Pancreas (tissue), 10 donors: ENCODE measurements around the gene ANP32A. TPM values are rescaled to one million over a fixed set of nuclear protein-coding genes. Genes with fewer than 3 reads are reported as not detected.
A peak's percentile ranks its signal among the peaks of the same experiment; 100 is the strongest.

Experiments used
- ATAC-seq, 4 donors: fragments of 200-7000 bp; cut with Tn5 transposase; one replicate each; pipeline versions ENCODE4 v1.8.0 to v1.9.1; 2020; ENCODE audit warnings: mild to moderate bottlenecking in 4 of 4, moderate library complexity in 4 of 4
- DNase-seq, 6 donors: peaks; one replicate each; pipeline ENCODE4 v3.0.0-alpha.2; 2020
- FAIRE-seq: peaks from 2 replicates; lab custom pipeline; 2012; peaks lifted over from hg19 to GRCh38; lab: Jason Lieb, UNC
- H3K27ac ChIP-seq, 4 donors: fragments of 200-600 bp; sonication (generic); 1 replicate in 3 of 4; 2 replicates in 1 of 4; pipeline versions ENCODE4 v1.5.0 to v1.8.0; 2020
- H3K27me3 ChIP-seq, 4 donors: fragments of 200-600 bp; one replicate each; pipeline ENCODE4 v1.8.0; 2021
- H3K36me3 ChIP-seq, 3 donors: fragments of 200-600 bp; sonication (generic) in 1 of 3; one replicate each; pipeline versions ENCODE4 v1.5.0 to v1.8.0; 2020 to 2021
- H3K4me1 ChIP-seq, 3 donors: fragments of 200-600 bp; one replicate each; pipeline ENCODE4 v1.8.0; 2021
- H3K4me3 ChIP-seq, 4 donors: fragments of 200-600 bp; sonication (generic) in 2 of 4; one replicate each; pipeline versions ENCODE4 v1.5.0 to v1.8.0; 2020 to 2021
- H3K9me3 ChIP-seq, 4 donors: fragments of 200-600 bp; one replicate each; pipeline ENCODE4 v1.8.0; 2021
- CTCF ChIP-seq, 4 donors: fragments of 200-600 bp; sonication (generic) in 3 of 4; IDR thresholded peaks; one replicate each; pipeline versions ENCODE4 v1.5.0 to v1.8.0; 2021; ENCODE audit warnings: antibody characterized with exemption in 4 of 4
- WGBS, 2 donors: extraction: QIAGEN DNeasy Blood & Tissue Kit; methylation state at CpG; one replicate each; pipeline ENCODE4 v1.1.7; 2013; 5-methylcytosine and 5-hydroxymethylcytosine counted together
- intact Hi-C, 3 donors: fragments of 100-400 bp; cut with DNase I; formaldehyde crosslinking; loops; one replicate each; pipeline versions ENCODE4 v1.11.1 to v1.14.2; 2022
- polyA plus RNA-seq, 2 donors: library from polyadenylated mRNA; stranded (reverse); fragments of 200-250 nt; gene quantifications; one replicate each; pipeline ENCODE4 v1.2.3, GENCODE V29; 2013
- total RNA-seq, 6 donors: library from RNA; stranded (reverse); fragmentation: NEBNext Ultra II Directional in 4 of 6; extraction: Animal tissue kit (Norgen Biotek cat#: 25700) in 4 of 6; gene quantifications; one replicate each; pipeline versions ENCODE4 v1.2.1 to v1.2.4, GENCODE V29; 2021 to 2023
- donor health status: healthy with polysubstance abuse.
- donor health status: DM: no; HTN: no; CAD: no; lungs with moderate emphysema.
- donor health status: DM: no; HTN: no; CAD: no.
- donor health status: control.
- donor health status: control.
- donor health status: Bipolar disorder and iron deficiency.
- donor health status: DM: yes; HTN: yes; CAD: no.
- donor health status: DM: no; HTN: no; CAD: no.
- donor health status: DM: no; HTN: no; CAD: no.
- donor health status: DM: yes; HTN: yes; CAD: no.

The ANP32A gene
- total and polyA plus RNA-seq, 8 donors, result 26.0 to 64.3 (median 41.3) TPM

DNA sequence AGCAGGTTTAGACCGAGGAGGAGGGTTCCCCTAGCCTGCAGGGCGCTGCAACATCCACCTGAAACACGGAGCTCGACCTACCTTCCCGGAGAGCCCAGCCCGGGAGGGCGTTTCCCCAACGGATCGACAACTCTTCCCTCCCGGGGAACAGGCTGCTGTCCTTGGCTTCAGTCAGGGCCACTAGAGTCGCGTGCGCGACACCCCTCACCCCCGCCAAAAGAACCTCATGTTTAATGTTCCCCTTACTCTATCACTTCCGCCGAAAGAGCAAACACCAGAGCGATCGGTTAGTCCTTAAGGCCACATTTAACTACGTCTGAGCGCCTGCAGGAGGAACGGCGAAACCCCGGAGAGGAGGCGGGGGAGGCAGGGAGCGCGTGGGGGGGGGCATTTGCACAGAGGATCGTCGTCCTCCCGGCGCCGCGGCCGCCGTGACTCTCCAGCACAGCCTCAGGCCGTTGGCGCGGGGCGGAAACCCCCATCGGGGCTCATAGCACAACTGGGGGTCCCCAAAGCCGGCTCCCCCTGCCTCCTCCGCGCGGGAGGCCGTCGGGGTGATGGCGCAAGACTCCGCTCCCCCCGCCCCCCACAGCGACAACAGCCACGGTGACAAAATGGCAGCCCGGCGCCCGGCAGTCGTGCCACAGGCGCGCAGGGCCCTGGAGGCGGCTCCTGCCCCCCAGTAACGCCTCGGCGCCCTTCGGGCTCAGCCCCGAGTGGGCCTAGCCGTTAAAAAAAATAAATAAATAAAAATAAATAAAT is 3.2 kb downstream of the ANP32A start:
- ATAC-seq (peak; percentile 46 to 63 (median 58)), FAIRE-seq (no peak), DNase-seq (peak; percentile 68 to 87 (median 79))
- no peaks in the 10 kb centered on the region for H3K36me3 ChIP-seq
- 0% methylated on average over 51 to 64 of the region's 64 CpGs for WGBS, 2 donors
- intact Hi-C loops, result no loop called here
- peak overlapping the region; percentile 71 to 90 (median 86) for H3K4me3 ChIP-seq
- H3K9me3 ChIP-seq, result no peaks in the 10 kb centered on the region
- no peak for TF ChIP-seq CTCF (IDR thresholded peaks at IDR 0.05)
- H3K27me3 ChIP-seq, result no peaks in the 10 kb centered on the region
- H3K27ac ChIP-seq, result peak overlapping the region; percentile 98 to 100 (median 99)
- H3K4me1 ChIP-seq, result peaks cover 26 to 31% (median 28%) of the 10 kb centered on the region in 3 donors

- TF ChIP-seq CTCF (IDR thresholded peaks at IDR 0.05), result no peak
- Histone ChIP-seq H3K4me3 (peak overlapping the region; percentile 71 to 90 (median 86)), H3K9me3 (no peaks in the 10 kb centered on the region), H3K27me3 (no peaks in the 10 kb centered on the region), H3K4me1 (peaks cover 22 to 27% (median 24%) of the 10 kb centered on the region in 3 donors), H3K27ac (peak overlapping the region; percentile 98 to 100 (median 99)), H3K36me3 (no peaks in the 10 kb centered on the region)
- peak in 2 of 4 donors; percentile 2 to 3 for ATAC-seq
- intact Hi-C loops, result no loop called here
- DNase-seq, result peak in 2 of 6 donors; percentile 26 to 37
- WGBS, 2 donors, result 1% methylated on average over 13 of the region's 13 CpGs
- FAIRE-seq, result no peak
Measured at GRCh38 chr15:68816795-68817303, 3.8 kb downstream of the ANP32A start.

GRCh38 chr15:68816158-68816557 is 4.5 kb downstream of the ANP32A start:
- H3K4me3 ChIP-seq, result peak overlapping the region in 1 of 4 donors; percentile 89
- ATAC-seq (no peak), FAIRE-seq (no peak), DNase-seq (no peak)
- intact Hi-C loops, result no loop called here
- peaks cover 22 to 27% (median 22%) of the 10 kb centered on the region in 3 donors for H3K4me1 ChIP-seq
- H3K27ac ChIP-seq, result peak overlapping the region in 2 of 4 donors; percentile 98 to 100
- H3K36me3 ChIP-seq, result no peaks in the 10 kb centered on the region
- H3K9me3 ChIP-seq, result no peaks in the 10 kb centered on the region
- no peaks in the 10 kb centered on the region for H3K27me3 ChIP-seq
- TF ChIP-seq CTCF (IDR thresholded peaks at IDR 0.05), result no peak
- 74 to 84% methylated on average over 4 of the region's 4 CpGs for WGBS, 2 donors

DNA sequence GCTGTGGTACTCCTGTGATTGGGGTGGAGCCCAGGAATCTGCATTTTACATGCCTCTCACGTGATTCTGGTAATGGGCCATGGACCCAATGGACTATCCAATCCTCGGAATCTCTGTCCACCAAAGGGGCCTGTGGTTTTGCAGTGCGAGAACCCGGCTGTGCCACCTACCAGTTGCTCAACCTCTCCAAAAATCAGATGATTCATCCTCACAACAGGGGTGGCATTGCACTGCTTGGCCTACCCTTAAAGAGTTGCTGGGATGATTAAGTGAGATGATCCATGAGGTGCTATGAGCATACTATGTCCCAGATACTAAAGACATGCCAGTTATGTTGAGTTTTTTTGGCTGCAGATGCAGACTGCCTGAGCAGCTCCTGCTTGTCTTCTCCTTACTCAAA is 5.1 kb downstream of the ANP32A start:
- ATAC-seq, result no peak
- H3K36me3 ChIP-seq, result no peaks in the 10 kb centered on the region
- TF ChIP-seq CTCF (IDR thresholded peaks at IDR 0.05), result no peak
- FAIRE-seq, result no peak
- peak overlapping the region in 1 of 4 donors; percentile 100 for H3K27ac ChIP-seq
- H3K4me3 ChIP-seq, result no peak overlapping the region
- H3K27me3 ChIP-seq, result no peaks in the 10 kb centered on the region
- H3K4me1 ChIP-seq, result peaks cover 22 to 27% (median 22%) of the 10 kb centered on the region in 3 donors
- intact Hi-C loops, result no loop called here
- DNase-seq, result no peak
- no peaks in the 10 kb centered on the region for H3K9me3 ChIP-seq
- 64 to 72% methylated on average over 4 of the region's 4 CpGs for WGBS, 2 donors

DNA sequence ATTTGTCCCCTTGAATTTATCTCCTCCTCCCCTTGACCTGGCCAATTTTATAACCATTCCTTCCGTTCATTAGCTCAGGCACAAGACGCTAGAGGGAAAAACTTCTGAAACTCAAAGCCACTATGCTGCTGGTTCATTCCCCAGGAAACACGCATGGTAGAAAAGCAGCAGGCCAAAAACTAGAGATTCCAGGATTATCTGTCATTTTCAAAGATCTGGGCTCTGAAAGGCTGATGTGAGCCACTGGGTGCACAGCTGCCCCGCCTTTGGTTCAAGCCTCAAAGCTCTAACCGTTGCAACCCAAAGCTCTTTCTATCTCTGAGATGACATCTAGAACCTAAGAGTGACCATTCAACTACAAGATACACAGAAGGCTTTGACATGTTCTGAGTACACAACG is 6.1 kb downstream of the ANP32A start:
- H3K9me3 ChIP-seq, result no peaks in the 10 kb centered on the region

More for the DNA sequence above, 6.1 kb downstream of the ANP32A start:
- Histone ChIP-seq H3K4me3 (no peak overlapping the region), H3K4me1 (peaks cover 22 to 27% (median 22%) of the 10 kb centered on the region in 3 donors), H3K27ac (no peak overlapping the region), H3K36me3 (no peaks in the 10 kb centered on the region), H3K27me3 (no peaks in the 10 kb centered on the region)
- intact Hi-C loops, result no loop called here
- 90 to 91% methylated on average over 6 of the region's 6 CpGs for WGBS, 2 donors
- FAIRE-seq (no peak), DNase-seq (no peak), ATAC-seq (no peak)
- no peak for TF ChIP-seq CTCF (IDR thresholded peaks at IDR 0.05)
